Kidney glomerular epithelial cell (primary cell): ENCODE results near the gene DCC.

Source experiments
- DNase-seq: peaks from one replicate; lab custom pipeline; 2025; lab: John Stamatoyannopoulos, UW

Gene DCC

DNA sequence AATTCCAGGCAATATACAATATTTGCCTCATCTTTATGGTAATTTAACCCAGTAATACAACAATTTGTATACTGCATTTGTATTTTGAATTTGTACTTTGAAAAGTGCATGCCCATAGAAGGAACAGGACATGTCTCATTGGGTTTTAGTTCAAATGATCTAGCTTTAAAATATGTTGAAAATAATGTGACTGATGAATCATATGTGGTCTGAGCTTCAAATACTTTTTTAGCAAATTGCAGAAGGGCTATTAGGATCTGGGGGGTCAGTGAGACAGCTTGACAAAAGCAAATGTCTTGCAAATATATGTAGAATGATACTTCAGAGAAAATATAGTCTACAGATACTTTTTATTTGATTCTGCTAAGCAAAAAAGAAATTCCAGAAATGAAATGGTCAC is 248.9 kb downstream of the DCC start:
- no peak for DNase-seq

GRCh38 chr18:52596748-52597435 is 256.9 kb downstream of the DCC start:
- no peak for DNase-seq

DNA sequence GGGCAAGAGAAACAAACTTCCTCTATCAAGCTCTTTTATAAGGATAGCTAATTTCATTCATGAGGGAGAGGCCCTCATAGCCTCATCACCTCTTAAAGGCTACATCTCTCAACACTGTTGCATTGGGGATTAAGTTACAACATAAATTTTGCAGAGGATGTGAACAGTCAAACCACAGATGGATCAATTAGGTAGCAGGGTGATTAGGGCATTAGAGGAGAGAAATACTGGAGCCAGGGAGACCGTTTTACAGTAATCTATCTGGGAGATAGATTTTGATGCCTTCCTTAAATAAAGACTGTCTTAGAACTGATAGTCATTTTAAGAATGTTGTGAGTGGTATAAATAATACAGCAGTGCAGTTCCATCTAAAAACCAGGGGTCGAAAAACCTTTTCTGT is 258.9 kb downstream of the DCC start:
- DNase-seq = no peak

DNA sequence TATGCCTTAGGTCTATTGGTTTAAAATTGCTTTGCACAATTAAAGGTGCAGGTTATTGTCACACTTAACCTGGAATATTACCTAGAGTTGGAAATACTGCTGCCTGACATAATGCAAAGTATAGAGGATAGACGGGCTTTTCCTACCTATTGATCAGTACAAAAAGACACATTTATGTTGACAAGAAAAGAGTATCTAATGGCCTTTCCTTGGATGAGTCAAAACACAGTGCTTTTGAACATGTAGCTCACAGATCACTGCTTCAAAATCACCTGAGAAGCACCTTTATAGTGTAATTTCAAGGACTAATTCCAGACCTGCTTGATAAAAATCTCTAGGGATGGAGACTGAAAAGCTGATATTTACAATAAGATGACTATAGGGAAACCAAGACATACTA is 262.8 kb downstream of the DCC start:
- DNase-seq = no peak

- no peak for DNase-seq
Measured at GRCh38 chr18:52605345-52605744, 265.3 kb downstream of the DCC start.

- no peak for DNase-seq
Measured at GRCh38 chr18:52607985-52608384, 268.0 kb downstream of the DCC start.

GRCh38 chr18:52610451-52611115 is 270.6 kb downstream of the DCC start:
- no peak for DNase-seq

- DNase-seq = no peak
Measured at GRCh38 chr18:52612406-52612805, 272.4 kb downstream of the DCC start.

- DNase-seq = no peak
Measured at GRCh38 chr18:52615321-52615720, 275.3 kb downstream of the DCC start.

DNA sequence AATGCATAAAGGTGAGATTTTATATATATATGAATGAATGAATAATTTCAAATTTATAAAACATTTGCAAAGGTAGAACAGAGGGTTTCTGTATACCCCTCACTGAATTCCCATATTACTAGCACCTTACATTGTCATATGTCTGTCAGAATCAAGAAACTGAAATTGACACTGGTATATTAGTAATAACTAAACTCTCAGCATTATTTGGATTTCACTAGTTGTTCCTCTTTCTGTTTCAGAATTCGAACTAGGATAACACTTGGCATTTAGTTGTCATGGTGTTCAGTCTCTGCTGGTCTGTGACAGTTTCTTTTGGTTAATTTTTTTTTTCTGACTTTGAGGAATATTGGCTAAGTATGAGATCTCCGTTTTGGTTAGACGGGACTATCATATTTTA is 275.9 kb downstream of the DCC start:
- DNase-seq = no peak

- no peak for DNase-seq
Measured at GRCh38 chr18:52617931-52618330, 277.9 kb downstream of the DCC start.

DNA sequence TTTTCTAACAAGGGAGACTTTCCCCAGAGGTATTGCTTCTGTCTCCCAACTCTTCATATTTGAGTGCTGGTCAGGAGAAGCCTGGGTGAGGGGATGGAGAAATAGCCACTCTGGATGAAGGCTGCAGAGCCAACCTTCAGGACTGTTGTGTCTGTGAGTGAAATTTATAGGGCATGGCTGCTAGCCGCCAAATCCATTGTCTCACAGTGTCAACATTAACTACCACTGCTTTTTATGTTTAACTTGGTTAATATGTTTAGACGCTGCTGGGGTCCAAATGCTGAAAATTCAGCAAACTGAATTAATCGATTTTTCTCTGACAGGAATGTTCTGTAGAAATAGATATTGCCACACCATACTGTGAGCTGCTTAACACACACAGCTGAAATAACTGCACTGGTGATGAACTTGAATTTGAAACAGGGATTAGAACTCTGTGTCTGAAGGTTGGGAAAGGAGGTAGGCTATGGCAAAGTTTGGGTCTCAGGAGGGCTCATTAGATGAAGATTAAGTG is 281.0 kb downstream of the DCC start:
- DNase-seq = no peak

DNA sequence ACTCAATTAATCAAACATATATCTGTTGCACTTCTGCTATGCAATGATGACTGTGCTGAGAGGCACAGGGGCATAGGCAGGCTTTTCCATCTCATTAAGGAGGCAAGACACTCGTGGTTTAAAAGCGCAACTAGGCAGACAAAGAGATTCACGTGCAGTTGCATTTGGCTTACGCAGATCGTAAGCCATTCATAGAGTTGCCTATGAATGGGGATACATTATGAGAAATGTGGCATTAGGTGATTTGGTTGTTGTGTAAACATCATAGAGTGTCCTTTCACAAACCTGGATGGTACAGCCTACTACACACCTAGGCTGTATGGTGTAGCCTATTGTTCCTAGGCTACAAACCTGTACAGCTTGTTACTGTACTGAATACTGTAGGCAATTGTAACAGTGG is 284.7 kb downstream of the DCC start:
- no peak for DNase-seq

GRCh38 chr18:52636536-52636935 is 296.5 kb downstream of the DCC start:
- no peak for DNase-seq

DNA sequence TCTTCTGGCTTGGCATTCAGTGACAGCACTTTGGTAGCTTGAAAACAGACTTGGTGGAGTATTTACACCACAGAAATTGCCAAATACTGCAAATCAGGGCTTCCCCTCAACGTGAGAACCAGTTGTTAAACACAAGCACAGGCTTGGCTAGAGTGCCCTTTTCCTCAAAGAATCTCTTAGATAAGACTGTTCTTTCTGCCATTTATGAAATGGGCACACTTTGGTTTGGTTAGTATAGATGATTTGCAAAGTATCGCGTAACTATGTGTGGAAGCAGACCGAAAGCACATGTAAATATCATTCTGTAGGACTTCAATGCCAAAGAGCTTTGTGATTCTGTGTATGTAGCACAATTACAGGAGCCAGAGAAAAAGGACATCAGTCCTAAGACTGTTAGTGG is 308.2 kb downstream of the DCC start:
- no peak for DNase-seq

- no peak for DNase-seq
Measured at GRCh38 chr18:52652391-52652790, 312.4 kb downstream of the DCC start.

- no peak for DNase-seq
Measured at GRCh38 chr18:52657043-52657805, 317.2 kb downstream of the DCC start.

DNA sequence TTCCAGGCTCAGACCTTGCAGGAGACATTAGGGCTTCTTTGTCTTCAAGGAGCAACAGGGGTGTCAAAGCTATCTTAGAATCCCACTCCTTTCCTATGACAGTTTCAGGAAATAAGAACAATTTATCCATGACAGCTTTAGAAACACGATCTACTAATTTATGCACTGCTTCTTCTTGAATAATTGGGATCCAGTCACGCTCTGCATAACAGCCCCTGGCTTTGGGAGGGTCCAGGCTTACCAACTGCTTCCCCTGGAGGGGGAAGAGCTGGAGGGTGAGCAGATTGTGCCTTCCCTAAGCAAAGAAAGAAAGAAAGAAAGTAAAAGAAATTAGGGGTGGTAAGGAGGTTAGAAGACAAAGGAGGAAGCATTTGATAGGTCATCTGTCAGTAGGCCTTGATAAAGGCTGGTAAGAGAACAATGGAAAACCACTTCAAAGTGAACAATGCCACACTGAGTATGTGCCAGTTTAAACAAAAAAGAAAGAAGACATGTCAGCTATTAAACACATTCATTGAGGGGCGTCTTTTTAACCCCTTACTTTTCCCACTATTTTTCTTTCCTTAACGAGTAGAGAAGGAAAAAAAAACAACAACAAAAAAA is 327.6 kb downstream of the DCC start:
- DNase-seq = no peak

- no peak for DNase-seq
Measured at GRCh38 chr18:52670896-52671295, 330.9 kb downstream of the DCC start.

DNA sequence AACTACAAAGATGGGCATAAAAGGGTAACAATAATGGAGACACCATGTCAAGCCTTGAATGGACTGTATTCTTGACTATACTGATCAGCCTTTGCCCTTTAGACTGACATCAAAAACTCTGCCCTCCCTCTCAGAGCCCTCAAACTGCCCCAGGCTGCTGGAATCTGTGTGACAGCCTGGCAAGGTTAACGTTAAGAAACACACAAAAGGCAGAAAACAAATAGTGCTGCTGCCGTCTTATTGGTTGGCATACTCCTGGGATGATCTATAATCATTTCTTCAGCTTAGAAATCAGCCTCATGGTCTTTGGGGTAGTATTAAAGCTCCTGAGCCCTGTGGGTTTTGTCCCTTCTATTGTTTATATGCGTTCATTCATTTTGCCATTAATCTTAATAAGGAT is 338.0 kb downstream of the DCC start:
- no peak for DNase-seq

DNA sequence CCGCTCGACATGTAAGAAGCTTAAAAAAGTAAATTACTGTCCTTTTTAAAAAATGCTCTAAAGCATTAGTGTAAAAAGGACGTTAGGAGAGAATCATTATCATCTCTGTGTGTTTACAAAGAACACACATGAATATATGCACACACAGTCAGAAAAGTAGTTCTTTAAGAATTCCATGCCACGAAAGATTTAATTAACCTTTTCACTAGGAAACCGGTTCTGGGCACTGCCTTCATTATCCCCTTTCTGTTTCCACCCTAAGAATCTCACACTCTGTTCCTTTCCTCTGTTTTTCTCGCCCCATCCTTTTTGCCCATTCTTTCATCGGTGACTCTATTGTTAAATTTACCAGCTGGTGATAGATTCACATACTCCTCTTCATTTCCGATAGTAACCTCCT is 338.6 kb downstream of the DCC start:
- DNase-seq = no peak

- DNase-seq = no peak
Measured at GRCh38 chr18:52679354-52679753, 339.4 kb downstream of the DCC start.

- DNase-seq = no peak
Measured at GRCh38 chr18:52682260-52682659, 342.3 kb downstream of the DCC start.
